Measurements from ENCODE around the gene AKT3. TPM values are rescaled to one million over a fixed set of nuclear protein-coding genes. Genes with fewer than 3 reads are reported as not detected.

Gene AKT3
- polyA plus RNA-seq, 1 donor (not counting 4 experiments of a cell fraction or from before 2014, with no cell fraction given), result 2.9 TPM

DNA sequence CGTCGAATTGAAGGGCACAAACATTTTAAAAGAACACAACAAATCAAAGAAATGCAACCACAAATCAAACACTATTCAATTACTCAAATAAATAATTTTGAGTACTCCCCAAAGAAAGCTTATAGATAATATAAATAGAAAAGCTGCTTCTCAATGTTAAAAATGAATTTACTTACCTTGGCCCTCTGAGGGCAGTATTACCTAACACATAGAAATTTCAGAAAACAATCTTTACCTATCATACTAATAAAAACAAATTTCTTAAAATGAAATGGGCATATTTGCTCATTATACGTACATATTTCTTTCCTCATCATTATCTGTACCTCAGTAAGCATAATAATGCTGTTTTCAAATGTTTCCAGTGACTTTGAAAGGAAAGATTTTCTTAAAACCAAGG is 141.8 kb downstream of the AKT3 start:
- Histone ChIP-seq H3K4me2 (ENCODE audit: control insufficient read depth, extremely low read depth, insufficient read depth, low read depth, low read length) (no peak overlapping the region), H3K4me1 (ENCODE audit: control insufficient read depth, extremely low read depth, insufficient read depth, low read length) (no peaks in the 10 kb centered on the region), H3K9me3 (ENCODE audit: control insufficient read depth, low read depth, low read length) (no peaks in the 10 kb centered on the region), H3K79me2 (ENCODE audit: control insufficient read depth, insufficient read depth, low read length) (no peaks in the 10 kb centered on the region), H3K9me1 (ENCODE audit: control insufficient read depth, extremely low read depth, insufficient read depth, low read length) (no peaks in the 10 kb centered on the region), H2AFZ (ENCODE audit: control insufficient read depth, low read length) (no peak overlapping the region), H3K9ac (ENCODE audit: control insufficient read depth, extremely low read depth, insufficient read depth, low read length) (no peak overlapping the region), H3K27me3 (ENCODE audit: control insufficient read depth, extremely low read depth, insufficient read depth, low read length) (no peaks in the 10 kb centered on the region), H4K20me1 (ENCODE audit: control insufficient read depth, extremely low read depth, insufficient read depth, low read length) (no peaks in the 10 kb centered on the region), H3K36me3 (ENCODE audit: control insufficient read depth in 2 of 2, extremely low read depth in 1 of 2, insufficient read depth in 2 of 2, low read length in 2 of 2) (no peaks in the 10 kb centered on the region), H3K27ac (ENCODE audit: control insufficient read depth, insufficient read depth, low read length) (no peak overlapping the region), H3K4me3 (ENCODE audit: control insufficient read depth in 2 of 3, extremely low read depth in 1 of 3, insufficient read depth in 2 of 3, low read depth in 1 of 3, low read length in 3 of 3) (no peak overlapping the region)
- FAIRE-seq (no peak), DNase-seq (ENCODE audit: low read depth, low spot score) (no peak)
- dilution Hi-C loops (cut with MboI; ENCODE audit: extremely low pct_ligation_motif_present, low sequenced_read_pairs), result no loop called here
- TF ChIP-seq, protein P1, sequence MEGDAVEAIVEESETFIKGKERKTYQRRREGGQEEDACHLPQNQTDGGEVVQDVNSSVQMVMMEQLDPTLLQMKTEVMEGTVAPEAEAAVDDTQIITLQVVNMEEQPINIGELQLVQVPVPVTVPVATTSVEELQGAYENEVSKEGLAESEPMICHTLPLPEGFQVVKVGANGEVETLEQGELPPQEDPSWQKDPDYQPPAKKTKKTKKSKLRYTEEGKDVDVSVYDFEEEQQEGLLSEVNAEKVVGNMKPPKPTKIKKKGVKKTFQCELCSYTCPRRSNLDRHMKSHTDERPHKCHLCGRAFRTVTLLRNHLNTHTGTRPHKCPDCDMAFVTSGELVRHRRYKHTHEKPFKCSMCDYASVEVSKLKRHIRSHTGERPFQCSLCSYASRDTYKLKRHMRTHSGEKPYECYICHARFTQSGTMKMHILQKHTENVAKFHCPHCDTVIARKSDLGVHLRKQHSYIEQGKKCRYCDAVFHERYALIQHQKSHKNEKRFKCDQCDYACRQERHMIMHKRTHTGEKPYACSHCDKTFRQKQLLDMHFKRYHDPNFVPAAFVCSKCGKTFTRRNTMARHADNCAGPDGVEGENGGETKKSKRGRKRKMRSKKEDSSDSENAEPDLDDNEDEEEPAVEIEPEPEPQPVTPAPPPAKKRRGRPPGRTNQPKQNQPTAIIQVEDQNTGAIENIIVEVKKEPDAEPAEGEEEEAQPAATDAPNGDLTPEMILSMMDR (optimal IDR thresholded peaks at IDR 0.05 in 1 of 3, IDR thresholded peaks at IDR 0.05 in 1 of 3, conservative IDR thresholded peaks at IDR 0.05 in 1 of 3; ENCODE audit: extremely low read depth in 1 of 3, insufficient read depth in 2 of 3, low read length in 3 of 3), result no peak
- no peak for TF ChIP-seq EZH2 (IDR thresholded peaks at IDR 0.05; ENCODE audit: low read length)

DNA sequence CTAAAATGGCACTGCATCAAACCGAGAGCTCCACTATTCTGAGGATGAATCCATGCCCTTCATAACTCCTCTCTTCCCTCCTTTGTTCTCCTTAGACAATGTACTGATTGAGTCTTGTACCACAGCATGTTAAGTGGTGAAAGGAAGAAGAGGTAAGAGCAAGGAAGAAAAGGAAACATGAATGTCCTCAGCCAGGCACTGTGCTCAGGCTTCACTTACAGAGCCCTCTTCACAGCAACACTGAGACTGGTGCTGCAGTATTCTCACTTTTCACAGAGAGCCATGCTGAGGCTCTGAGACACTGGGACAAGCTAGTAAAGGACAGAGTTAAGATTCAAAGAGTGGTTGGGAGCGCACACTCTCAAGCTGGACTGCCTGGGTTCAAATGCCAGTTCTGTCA is 143.5 kb downstream of the AKT3 start:
- no peaks in the 10 kb centered on the region for H3K79me2 ChIP-seq (ENCODE audit: control insufficient read depth, insufficient read depth, low read length)
- no peak for TF ChIP-seq EZH2 (IDR thresholded peaks at IDR 0.05; ENCODE audit: low read length)
- TF ChIP-seq, protein P1 (optimal IDR thresholded peaks at IDR 0.05 in 1 of 3, IDR thresholded peaks at IDR 0.05 in 1 of 3, conservative IDR thresholded peaks at IDR 0.05 in 1 of 3; ENCODE audit: extremely low read depth in 1 of 3, insufficient read depth in 2 of 3, low read length in 3 of 3), result no peak
- no peaks in the 10 kb centered on the region for H3K4me1 ChIP-seq (ENCODE audit: control insufficient read depth, extremely low read depth, insufficient read depth, low read length)
- no peaks in the 10 kb centered on the region for H3K27me3 ChIP-seq (ENCODE audit: control insufficient read depth, extremely low read depth, insufficient read depth, low read length)
- no peaks in the 10 kb centered on the region for H4K20me1 ChIP-seq (ENCODE audit: control insufficient read depth, extremely low read depth, insufficient read depth, low read length)
- H2AFZ ChIP-seq (ENCODE audit: control insufficient read depth, low read length), result no peak overlapping the region
- no peak overlapping the region for H3K27ac ChIP-seq (ENCODE audit: control insufficient read depth, insufficient read depth, low read length)
- no peaks in the 10 kb centered on the region for H3K9me3 ChIP-seq (ENCODE audit: control insufficient read depth, low read depth, low read length)
- no peak overlapping the region for H3K4me2 ChIP-seq (ENCODE audit: control insufficient read depth, extremely low read depth, insufficient read depth, low read depth, low read length)
- dilution Hi-C loops (cut with MboI; ENCODE audit: extremely low pct_ligation_motif_present, low sequenced_read_pairs), result no loop called here
- H3K9me1 ChIP-seq (ENCODE audit: control insufficient read depth, extremely low read depth, insufficient read depth, low read length), result no peaks in the 10 kb centered on the region
- H3K4me3 ChIP-seq (ENCODE audit: control insufficient read depth in 2 of 3, extremely low read depth in 1 of 3, insufficient read depth in 2 of 3, low read depth in 1 of 3, low read length in 3 of 3), result no peak overlapping the region
- no peak overlapping the region for H3K9ac ChIP-seq (ENCODE audit: control insufficient read depth, extremely low read depth, insufficient read depth, low read length)
- FAIRE-seq (no peak), DNase-seq (ENCODE audit: low read depth, low spot score) (no peak)
- no peaks in the 10 kb centered on the region for H3K36me3 ChIP-seq (ENCODE audit: control insufficient read depth in 2 of 2, extremely low read depth in 1 of 2, insufficient read depth in 2 of 2, low read length in 2 of 2)
